GM12878 (cell line): ENCODE data around the gene CSTPP1. TPM values are rescaled to one million over a fixed set of nuclear protein-coding genes. Genes with fewer than 3 reads are reported as not detected.

ENCODE experiments used
- BACH1 ChIP-seq: fragments of 450-650 bp; IDR thresholded peaks from 2 replicates; pipeline ENCODE4 v1.6.1; 2017; ENCODE audit warnings: mild to moderate bottlenecking, borderline replicate concordance
- CBX5 ChIP-seq: sonication (generic); IDR thresholded peaks from 2 replicates; pipeline ENCODE4 v1.6.1; 2016; ENCODE audit warnings: low read depth, moderate library complexity, mild to moderate bottlenecking, inconsistent platforms
- CEBPZ ChIP-seq: fragments of 150-350 bp; IDR thresholded peaks from 2 replicates; pipeline ENCODE4 v1.6.1; 2016; ENCODE audit warnings: low read depth, low read length
- CREM ChIP-seq: IDR thresholded peaks from 2 replicates; pipeline ENCODE4 v1.6.1; 2014; ENCODE audit warnings: antibody characterized with exemption, low read depth
- E4F1 ChIP-seq: fragments of 450-650 bp; IDR thresholded peaks from 2 replicates; pipeline ENCODE4 v1.6.1; 2018; ENCODE audit warnings: borderline replicate concordance, mild to moderate bottlenecking; ENCODE audit not compliant: partially characterized antibody
- ELK1 ChIP-seq: IDR thresholded peaks from 2 replicates; pipeline ENCODE4 v1.6.1; 2012; ENCODE audit warnings: low read depth, low read length, improper control_type of control experiment
- EZH2 ChIP-seq: IDR thresholded peaks from 2 replicates; pipeline ENCODE4 v1.6.1; 2012; ENCODE audit warnings: low read depth, mild to moderate bottlenecking, control low read depth, inconsistent platforms, low read length, borderline replicate concordance; ENCODE audit not compliant: control insufficient read depth
- HDAC2 ChIP-seq: fragments of 200-600 bp; sonication (generic); IDR thresholded peaks from 2 replicates; pipeline ENCODE4 v1.6.1; 2017
- HDAC6 ChIP-seq: fragments of 200-600 bp; sonication (generic); IDR thresholded peaks from one replicate; pipeline ENCODE4 v1.8.0; 2017; ENCODE audit warnings: antibody characterized with exemption; ENCODE audit not compliant: unreplicated experiment
- JUNB ChIP-seq: IDR thresholded peaks from 2 replicates; pipeline ENCODE4 v1.6.1; 2016; ENCODE audit warnings: antibody characterized with exemption, mild to moderate bottlenecking
- NR2C1 ChIP-seq: fragments of 450-650 bp; IDR thresholded peaks from 2 replicates; pipeline ENCODE4 v1.6.1; 2017; ENCODE audit warnings: antibody characterized with exemption, mild to moderate bottlenecking, moderate library complexity
- NR2F1 ChIP-seq: fragments of 450-650 bp; conservative IDR thresholded peaks from 2 replicates; pipeline ENCODE4 v1.6.1; 2017; ENCODE audit warnings: mild to moderate bottlenecking
- PBX3 ChIP-seq: IDR thresholded peaks from 2 replicates; pipeline ENCODE4 v1.6.1; 2011; ENCODE audit warnings: mild to moderate bottlenecking, low read depth, low read length, moderate library complexity; ENCODE audit not compliant: insufficient replicate concordance
- PML ChIP-seq: IDR thresholded peaks from 2 replicates; pipeline ENCODE4 v1.6.1; 2012; ENCODE audit warnings: low read length, inconsistent platforms
- STAT1 ChIP-seq: fragments of 450-650 bp; conservative IDR thresholded peaks from 2 replicates; pipeline ENCODE4 v1.6.1; 2014; ENCODE audit warnings: antibody characterized with exemption, mild to moderate bottlenecking
- SUPT20H ChIP-seq: IDR thresholded peaks from 2 replicates; pipeline ENCODE4 v1.6.1; 2011; ENCODE audit warnings: low read depth, mild to moderate bottlenecking, low read length, moderate library complexity, borderline replicate concordance; ENCODE audit not compliant: control insufficient read depth
- polyA plus RNA-seq, 11 experiments: library from polyadenylated mRNA; depleted of rRNA in 4 of 11; unstranded in 6 of 11; stranded (reverse) in 5 of 11; fragments of >200 nt; fragmentation: Nextera tagmentation in 4 of 11; fragmentation: Illumina TruSeq in 1 of 11; extraction: Ambion mirVana in 4 of 11; extraction: Trizol in 1 of 11; gene quantifications; 1 replicate in 1 of 11; 2 replicates in 10 of 11; pipeline versions ENCODE4 v1.2.1 to v1.2.3, GENCODE V29; 2011 to 2016; ENCODE audit warnings: inconsistent platforms in 2 of 11, missing spikeins in 2 of 11, low read depth in 1 of 11
- total RNA-seq, 4 experiments: library from RNA; depleted of rRNA in 3 of 4; stranded (reverse); fragments of >200 nt in 3 of 4; fragmentation: Illumina TruSeq in 1 of 4; extraction: Trizol in 1 of 4; gene quantifications; 2 replicates each; pipeline versions ENCODE4 v1.2.1 to v1.2.3, GENCODE V29; 2013 to 2021

The CSTPP1 gene
- total and polyA plus RNA-seq, 10 of the 15 experiments (the other 5 are each of a cell fraction or from before 2014, with no cell fraction given) = 7.1 to 23.4 (median 17.5) TPM

- TF ChIP-seq CEBPZ = no peak
- no peak for TF ChIP-seq HDAC6
- peak; percentile 97; the same call in 1 of the 2 replicates for TF ChIP-seq STAT1
- TF ChIP-seq CBX5 = peak; percentile 94
- no peak for TF ChIP-seq JUNB
- TF ChIP-seq PBX3 = no peak
- TF ChIP-seq NR2F1 = 0 out of 2 replicates have a peak, but pooled peaks have one; percentile 21
- no peak for TF ChIP-seq CREM
- TF ChIP-seq NR2C1 = peak; percentile 35; the same call in 1 of the 2 replicates
- TF ChIP-seq ELK1 = peak; percentile 80
- no peak for TF ChIP-seq PML
- TF ChIP-seq SUPT20H = no peak
- no peak for TF ChIP-seq BACH1
- no peak for TF ChIP-seq EZH2
- no peak for TF ChIP-seq HDAC2
- no peak for TF ChIP-seq E4F1
These were observed at the start of gene CSTPP1 (continued) for GRCh38 chr11:46936138-46937110.
